ENCODE measurements around the gene SLC7A1. TPM values are rescaled to one million over a fixed set of nuclear protein-coding genes. Genes with fewer than 3 reads are reported as not detected.
A peak's percentile ranks its signal among the peaks of the same experiment; 100 is the strongest.

Gene SLC7A1
- polyA plus RNA-seq, 1 donor from 2014 or later: 5.7 TPM

DNA sequence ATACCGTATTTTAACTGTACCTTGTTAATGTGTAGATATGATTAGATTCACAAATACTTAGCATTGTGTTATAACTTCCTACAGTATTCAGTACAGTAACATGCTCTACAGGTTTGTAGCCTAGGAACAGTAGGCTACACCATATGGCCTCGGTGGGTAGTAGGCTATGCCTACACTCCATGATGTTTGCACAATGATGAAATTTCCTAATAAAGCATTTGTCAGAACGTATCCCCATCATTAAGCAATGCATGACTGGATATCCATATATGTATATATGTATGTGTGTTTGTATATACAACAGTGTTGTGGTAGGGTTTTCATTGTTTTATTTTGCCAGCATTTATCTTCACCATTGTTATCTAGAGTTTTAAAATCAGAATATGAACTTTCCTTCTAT lies 119.4 kb downstream of the SLC7A1 start:
- Mint-ChIP-seq H3K4me1 (peaks cover 4 to 5% (median 5%) of the 10 kb centered on the region in 3 donors), H3K27me3 (peaks cover 5% of the 10 kb centered on the region), H3K9me3 (no peaks in the 10 kb centered on the region), H3K4me3 (no peak overlapping the region), H3K27ac (no peak overlapping the region), H3K36me3 (no peaks in the 10 kb centered on the region)

- Mint-ChIP-seq H3K27me3 (peaks cover 5% of the 10 kb centered on the region), H3K4me1 (peaks cover 5 to 10% (median 5%) of the 10 kb centered on the region in 3 donors), H3K4me3 (no peak overlapping the region), H3K27ac (no peak overlapping the region), H3K36me3 (peaks cover 2% of the 10 kb centered on the region), H3K9me3 (no peaks in the 10 kb centered on the region)
These were observed 120.5 kb downstream of the SLC7A1 start for GRCh38 chr13:29474991-29475390.

DNA sequence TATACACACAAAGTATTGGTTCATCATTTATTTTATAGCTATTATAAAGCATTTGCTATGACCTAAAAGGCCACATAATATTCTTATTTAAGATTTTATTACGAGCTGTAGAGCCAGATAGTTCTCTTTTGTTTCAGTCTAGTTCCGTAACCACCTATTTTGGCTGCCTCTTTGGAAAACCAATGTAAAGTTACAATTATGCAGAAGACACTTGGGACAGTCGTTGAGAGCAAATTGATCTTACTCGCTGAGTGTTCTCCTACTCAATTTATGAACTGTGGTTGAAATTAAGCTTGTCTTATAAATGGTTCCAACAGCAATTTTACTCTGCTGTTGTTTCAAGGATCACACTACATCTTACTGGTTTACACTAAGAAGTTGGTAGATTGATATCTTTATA lies 122.3 kb downstream of the SLC7A1 start:
- H3K27me3 Mint-ChIP-seq: peaks cover 2% of the 10 kb centered on the region
- H3K9me3 Mint-ChIP-seq: no peaks in the 10 kb centered on the region
- no peak overlapping the region for H3K4me3 Mint-ChIP-seq
- H3K4me1 Mint-ChIP-seq: peaks cover 5 to 10% (median 5%) of the 10 kb centered on the region in 3 donors
- peaks cover 2% of the 10 kb centered on the region for H3K36me3 Mint-ChIP-seq
- H3K27ac Mint-ChIP-seq: no peak overlapping the region

DNA sequence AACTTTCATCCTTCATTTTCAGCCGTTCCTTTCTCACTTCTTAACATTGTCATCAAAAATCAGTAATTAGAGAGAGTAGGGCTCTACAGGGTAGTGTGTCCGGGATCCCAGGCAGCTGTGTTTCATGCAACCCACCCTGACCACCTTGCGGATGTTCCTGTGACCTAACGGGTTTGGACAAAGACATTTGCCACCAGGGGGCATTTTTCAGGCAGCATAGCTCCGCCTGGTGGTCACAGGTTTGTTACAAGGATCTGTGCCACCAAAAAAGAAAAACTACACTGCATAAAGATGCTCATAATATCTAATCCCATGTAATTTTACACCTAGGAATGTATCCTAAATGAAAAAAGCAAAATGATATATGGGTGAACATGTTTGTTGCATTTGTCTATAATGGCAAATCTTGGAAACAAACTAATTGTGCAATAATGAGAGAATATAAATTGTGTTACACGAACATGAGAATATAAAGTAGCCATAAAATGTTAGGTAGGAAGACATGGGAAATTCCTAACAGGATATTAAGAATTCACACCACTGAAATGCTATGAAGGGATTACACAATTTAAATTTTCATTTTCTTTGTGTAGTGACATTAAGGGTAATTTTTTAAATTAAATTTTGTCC lies 123.0 kb downstream of the SLC7A1 start:
- peak overlapping the region in 1 of 4 donors; percentile 61 for H3K4me3 Mint-ChIP-seq
- peaks cover 2% of the 10 kb centered on the region for H3K27me3 Mint-ChIP-seq
- peak overlapping the region in 1 of 3 donors; percentile 1 for H3K27ac Mint-ChIP-seq

GRCh38 chr13:29471551-29471950 lies 123.9 kb downstream of the SLC7A1 start:
- Mint-ChIP-seq H3K4me1 (peaks cover 5 to 12% (median 7%) of the 10 kb centered on the region in 3 donors), H3K4me3 (peak overlapping the region in 1 of 4 donors; percentile 37)

More for the DNA sequence above, 123.0 kb downstream of the SLC7A1 start:
- Mint-ChIP-seq H3K36me3 (peaks cover 2% of the 10 kb centered on the region), H3K9me3 (no peaks in the 10 kb centered on the region), H3K4me1 (peaks cover 5 to 12% (median 7%) of the 10 kb centered on the region in 3 donors)

DNA sequence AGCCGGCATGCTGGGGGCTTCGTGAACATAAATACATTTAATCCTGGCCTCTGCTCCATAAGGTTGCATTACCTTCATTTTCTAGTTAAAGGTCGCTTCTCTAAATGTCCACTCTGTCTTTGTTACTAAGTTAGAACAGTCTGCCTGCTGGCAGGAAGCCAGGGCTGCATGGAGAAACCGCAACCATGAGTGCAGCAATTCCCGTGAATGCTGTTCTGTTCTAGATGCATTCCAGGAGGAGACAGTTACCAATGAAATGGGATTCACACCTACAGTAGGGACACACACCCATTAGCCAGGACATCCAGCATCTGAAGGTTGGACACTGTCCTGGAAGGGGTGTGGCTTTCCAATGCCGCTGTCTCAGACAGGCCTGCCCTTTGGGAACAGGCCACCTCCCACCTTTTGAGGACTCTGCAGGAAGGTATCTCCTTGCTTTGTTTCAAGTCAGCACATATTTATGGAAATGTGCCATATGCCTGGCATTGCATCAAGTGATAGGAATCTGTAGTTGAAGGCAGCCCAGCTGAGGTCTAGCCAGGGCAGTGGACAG lies 129.7 kb downstream of the SLC7A1 start:
- H3K9me3 Mint-ChIP-seq: no peaks in the 10 kb centered on the region
- no peak overlapping the region for H3K4me3 Mint-ChIP-seq
- H3K36me3 Mint-ChIP-seq: peaks cover 2% of the 10 kb centered on the region
- H3K27me3 Mint-ChIP-seq: peaks cover 3% of the 10 kb centered on the region
- no peak overlapping the region for H3K27ac Mint-ChIP-seq
- H3K4me1 Mint-ChIP-seq: peaks cover 0 to 8% (median 2%) of the 10 kb centered on the region in 3 donors

More at GRCh38 chr13:29471551-29471950, 123.9 kb downstream of the SLC7A1 start:
- Mint-ChIP-seq H3K27me3 (peaks cover 2% of the 10 kb centered on the region), H3K36me3 (peaks cover 2% of the 10 kb centered on the region), H3K9me3 (no peaks in the 10 kb centered on the region), H3K27ac (no peak overlapping the region)

DNA sequence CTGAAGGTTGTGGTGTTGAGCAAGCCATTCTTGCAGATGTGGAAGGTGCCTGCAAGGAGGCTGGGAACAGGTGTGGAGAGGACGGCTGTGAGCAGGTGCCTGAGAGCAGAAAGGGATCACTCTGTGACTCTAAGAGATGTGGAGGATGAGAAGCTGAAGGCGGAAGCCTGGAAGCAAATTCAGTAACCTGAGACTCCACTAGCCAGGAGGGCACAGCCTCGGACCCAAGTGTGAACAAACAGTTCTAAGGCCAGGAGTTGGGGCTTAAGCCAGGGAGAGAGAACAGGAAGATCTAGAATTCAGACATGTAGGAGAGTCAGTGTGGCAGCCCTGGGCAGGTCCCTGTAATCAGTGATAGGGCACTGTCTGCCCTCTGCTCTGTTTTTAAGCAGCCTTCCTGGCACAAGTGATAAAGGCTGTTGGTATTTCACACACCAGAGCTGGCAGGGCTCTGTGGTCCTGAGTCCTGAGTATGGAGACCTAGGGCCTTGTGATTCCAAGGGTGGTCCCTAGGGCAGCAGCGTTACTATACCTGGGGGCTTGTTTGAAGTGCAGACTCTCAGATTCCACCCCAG lies 131.3 kb downstream of the SLC7A1 start:
- Mint-ChIP-seq H3K9me3 (no peaks in the 10 kb centered on the region), H3K27ac (no peak overlapping the region), H3K36me3 (no peaks in the 10 kb centered on the region), H3K4me1 (peaks cover 0 to 2% (median 2%) of the 10 kb centered on the region in 3 donors), H3K27me3 (peaks cover 7% of the 10 kb centered on the region), H3K4me3 (no peak overlapping the region)

DNA sequence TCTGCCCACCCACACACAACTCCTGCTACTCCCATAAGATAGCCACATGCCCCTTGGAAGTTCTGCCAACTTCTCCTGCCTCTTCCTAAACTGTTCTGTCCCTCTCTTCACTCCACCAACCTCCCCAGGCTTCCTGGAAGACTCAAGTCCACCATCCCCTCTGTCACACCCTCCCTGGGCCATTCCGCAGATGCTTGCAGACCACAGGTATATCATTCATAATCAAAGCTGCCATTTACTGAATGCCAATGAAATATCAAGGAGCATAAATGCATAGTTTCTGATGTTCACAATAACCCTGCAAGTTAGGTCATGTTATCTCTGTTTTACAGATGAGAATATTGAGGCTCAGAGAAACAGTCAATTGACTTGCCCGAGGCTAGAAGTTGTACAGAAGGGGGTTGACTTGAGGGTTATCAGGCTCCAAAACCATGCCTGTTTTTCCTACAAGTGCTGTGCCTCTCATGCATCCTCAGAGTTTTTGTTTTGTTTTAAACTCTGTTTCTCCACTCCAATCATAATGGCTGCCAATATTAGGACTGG lies 135.6 kb downstream of the SLC7A1 start:
- H3K4me1 Mint-ChIP-seq: no peaks in the 10 kb centered on the region
- no peak overlapping the region for H3K4me3 Mint-ChIP-seq
- H3K9me3 Mint-ChIP-seq: peaks cover 0 to 1% (median 0%) of the 10 kb centered on the region in 3 donors
- H3K27me3 Mint-ChIP-seq: peaks cover 5% of the 10 kb centered on the region
- H3K36me3 Mint-ChIP-seq: no peaks in the 10 kb centered on the region
- peak overlapping the region in 1 of 3 donors; percentile 41 for H3K27ac Mint-ChIP-seq

All from IgD-negative memory B cell (primary cell).